VCaP (cell line): Measurements from ENCODE around the gene CEP120.
"Not testable (repeated sequence)": the region's sequence is repeated elsewhere in the genome, so short reads cannot be mapped to it uniquely, and the experiment has no call there.

ENCODE experiments used
- H3K27ac ChIP-seq: fragments of 450-650 bp; 2 replicates; pipeline ENCODE4 v1.5.1; 2017
- TF ChIP-seq, protein P1 (sequence below): fragments of 450-650 bp; conservative IDR thresholded peaks from 2 replicates; pipeline ENCODE4 v1.5.1; 2017; ENCODE audit warnings: mild to moderate bottlenecking, moderate library complexity

Gene CEP120

DNA sequence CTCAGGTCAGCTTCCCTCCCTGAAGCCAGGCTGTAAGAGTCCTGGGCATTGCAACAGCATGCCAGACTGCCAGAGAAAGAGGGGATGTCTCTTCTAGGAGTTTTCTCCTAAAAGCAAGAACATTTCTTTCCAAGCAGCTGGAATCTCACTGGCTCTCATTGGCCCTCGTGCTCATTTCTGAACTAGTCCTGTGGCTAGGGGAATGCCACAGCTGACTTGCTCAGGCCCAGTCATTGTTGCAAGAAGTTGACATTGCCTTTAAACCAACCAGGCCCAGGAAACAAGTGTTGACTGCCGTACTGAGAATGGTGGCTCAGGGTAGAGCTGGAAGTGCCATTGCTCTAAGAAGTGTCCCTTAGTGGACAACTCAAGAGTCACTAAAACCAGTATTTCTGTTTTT is 15.0 kb upstream of the CEP120 start:
- TF ChIP-seq, protein P1, sequence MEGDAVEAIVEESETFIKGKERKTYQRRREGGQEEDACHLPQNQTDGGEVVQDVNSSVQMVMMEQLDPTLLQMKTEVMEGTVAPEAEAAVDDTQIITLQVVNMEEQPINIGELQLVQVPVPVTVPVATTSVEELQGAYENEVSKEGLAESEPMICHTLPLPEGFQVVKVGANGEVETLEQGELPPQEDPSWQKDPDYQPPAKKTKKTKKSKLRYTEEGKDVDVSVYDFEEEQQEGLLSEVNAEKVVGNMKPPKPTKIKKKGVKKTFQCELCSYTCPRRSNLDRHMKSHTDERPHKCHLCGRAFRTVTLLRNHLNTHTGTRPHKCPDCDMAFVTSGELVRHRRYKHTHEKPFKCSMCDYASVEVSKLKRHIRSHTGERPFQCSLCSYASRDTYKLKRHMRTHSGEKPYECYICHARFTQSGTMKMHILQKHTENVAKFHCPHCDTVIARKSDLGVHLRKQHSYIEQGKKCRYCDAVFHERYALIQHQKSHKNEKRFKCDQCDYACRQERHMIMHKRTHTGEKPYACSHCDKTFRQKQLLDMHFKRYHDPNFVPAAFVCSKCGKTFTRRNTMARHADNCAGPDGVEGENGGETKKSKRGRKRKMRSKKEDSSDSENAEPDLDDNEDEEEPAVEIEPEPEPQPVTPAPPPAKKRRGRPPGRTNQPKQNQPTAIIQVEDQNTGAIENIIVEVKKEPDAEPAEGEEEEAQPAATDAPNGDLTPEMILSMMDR: no peak
- peak overlapping the region; percentile 20; the same call in 1 of the 2 replicates for H3K27ac ChIP-seq

DNA sequence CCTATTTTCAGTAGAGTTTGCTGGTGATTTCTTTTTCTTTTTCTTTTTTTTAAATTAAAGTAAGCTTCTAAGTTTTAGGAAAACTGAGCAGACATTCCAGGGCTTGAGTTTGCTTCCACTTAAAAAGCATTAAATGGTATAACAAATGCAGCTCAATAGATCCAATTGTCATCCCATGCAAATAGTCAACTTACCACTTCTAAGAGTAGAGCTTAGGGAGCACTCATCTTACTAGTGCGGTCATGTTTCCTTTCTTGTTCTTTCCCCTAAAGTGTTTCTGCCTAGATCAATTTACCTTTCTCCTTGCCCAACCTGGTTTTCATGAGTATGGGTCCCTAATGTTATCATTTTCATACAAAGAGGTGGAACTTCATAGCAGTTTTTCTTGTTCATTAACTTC is 13.0 kb upstream of the CEP120 start:
- TF ChIP-seq, protein P1: no peak
- no peak overlapping the region for H3K27ac ChIP-seq

DNA sequence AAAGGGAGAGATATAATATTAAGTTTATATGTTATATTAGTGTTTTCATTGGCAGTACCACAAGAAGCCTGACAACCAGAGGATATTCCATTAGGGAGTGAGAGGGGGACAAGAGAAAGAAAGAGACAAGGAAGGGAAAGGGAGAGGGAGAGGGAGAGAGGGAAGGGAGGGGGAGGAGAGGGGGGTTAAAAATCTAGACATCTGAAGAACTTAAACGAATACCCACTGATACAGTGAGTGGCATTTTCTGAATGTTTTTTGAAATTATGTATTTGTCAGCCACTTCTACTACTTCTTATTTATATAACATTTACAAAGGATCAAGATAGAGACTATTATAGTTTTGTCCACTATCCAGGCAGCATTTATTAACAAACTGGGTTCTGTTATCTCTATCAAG is 11.6 kb upstream of the CEP120 start:
- H3K27ac ChIP-seq: no peak overlapping the region
- TF ChIP-seq, protein P1: no peak

GRCh38 chr5:123433596-123433995 is 10.4 kb upstream of the CEP120 start:
- H3K27ac ChIP-seq: no peak overlapping the region
- TF ChIP-seq, protein P1: no peak

GRCh38 chr5:123430441-123430840 is 7.2 kb upstream of the CEP120 start:
- H3K27ac ChIP-seq: not testable (repeated sequence)

DNA sequence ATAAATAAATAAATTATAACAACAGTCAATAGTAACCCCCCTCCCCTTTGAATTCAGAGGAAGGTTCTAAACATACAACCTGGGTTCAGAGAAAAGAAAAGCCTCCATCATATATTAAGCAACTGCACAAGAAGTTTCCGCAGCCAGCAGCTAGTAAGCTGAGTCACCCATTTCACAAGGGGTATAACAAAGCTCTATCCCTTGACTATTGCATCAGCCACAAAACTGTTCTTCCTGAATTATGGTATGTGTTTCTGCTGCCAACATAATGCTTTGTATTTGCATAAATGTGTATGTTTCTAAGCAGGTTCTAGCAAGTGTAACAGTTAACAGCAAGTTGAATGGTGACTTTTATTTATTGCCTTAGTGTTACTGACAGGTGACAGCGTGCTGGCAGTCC is 6.8 kb upstream of the CEP120 start:
- H3K27ac ChIP-seq: no peak overlapping the region
- TF ChIP-seq, protein P1: no peak

DNA sequence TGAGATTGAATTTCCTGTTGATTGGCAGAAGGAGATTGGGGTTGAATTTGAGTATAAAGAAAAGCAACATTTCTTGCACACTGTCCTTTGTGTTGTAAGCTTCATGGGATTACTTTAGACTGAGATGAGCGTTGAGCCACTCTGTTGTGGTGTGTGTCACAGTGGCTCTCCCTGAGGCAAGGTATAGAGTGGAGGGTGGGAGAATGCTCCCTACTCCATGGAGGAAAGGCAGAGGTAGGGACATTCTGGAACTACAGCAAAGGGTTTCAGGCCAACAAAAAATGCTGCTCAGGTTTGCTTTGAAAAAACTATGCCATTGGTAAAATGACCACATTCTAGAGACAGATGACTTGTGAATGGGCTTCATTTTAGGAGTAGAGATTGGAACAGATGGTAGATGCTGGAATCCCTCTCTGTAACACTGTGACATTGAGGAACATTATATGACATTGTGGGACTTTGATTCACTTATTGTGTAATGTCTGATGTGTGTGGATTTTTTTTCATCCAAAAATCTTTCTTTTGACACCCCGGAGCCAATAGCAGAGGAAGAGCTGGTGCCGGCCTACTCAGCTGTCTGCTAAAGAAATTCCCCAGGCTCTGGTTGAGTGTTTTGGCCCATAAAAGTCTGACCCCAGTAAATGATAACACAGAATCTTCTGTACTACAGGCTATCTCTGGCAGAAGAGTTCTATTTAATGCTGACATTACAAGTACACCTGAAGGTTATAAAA is 6.2 kb upstream of the CEP120 start:
- no peak overlapping the region for H3K27ac ChIP-seq
- TF ChIP-seq, protein P1: no peak

DNA sequence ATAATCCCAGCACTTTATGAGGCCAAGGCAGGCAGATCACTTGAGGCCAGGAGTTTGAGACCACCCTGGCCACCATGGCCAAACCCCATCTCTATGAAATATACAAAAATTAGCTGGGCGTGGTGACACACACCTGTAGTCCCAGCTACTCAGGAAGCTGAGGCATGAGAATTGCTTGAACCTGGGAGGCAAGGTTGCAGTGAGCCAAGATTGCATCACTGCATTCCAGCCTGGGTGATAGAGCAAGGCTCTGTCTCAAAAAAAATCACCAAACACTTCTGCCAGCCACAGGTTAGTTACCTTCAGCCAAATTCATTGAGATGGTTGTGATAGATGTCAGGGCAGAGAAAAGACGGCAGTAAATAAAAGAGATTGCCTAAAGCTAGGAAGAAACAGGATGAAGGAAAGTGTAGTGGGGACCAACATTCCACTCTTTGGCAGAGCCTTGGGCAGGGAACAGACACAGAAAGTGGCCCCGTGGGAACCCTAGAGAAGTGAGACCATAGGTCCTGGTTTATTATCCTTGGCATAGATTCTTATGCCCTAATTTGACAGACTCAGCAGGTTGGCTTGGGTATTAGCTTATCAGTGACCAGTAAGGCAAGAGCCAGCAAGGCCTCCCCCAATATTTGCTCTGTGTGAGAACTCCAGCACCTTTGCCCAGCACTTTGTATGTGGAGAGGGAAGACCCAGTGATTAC is 5.5 kb upstream of the CEP120 start:
- H3K27ac ChIP-seq: no peak overlapping the region
- TF ChIP-seq, protein P1: no peak
